Measurements from ENCODE around the gene BICD2. TPM values are rescaled to one million over a fixed set of nuclear protein-coding genes. Genes with fewer than 3 reads are reported as not detected.
A peak's percentile ranks its signal among the peaks of the same experiment; 100 is the strongest.

Gene BICD2
- total and polyA plus RNA-seq, 2 donors (not counting 1 experiment from before 2014, with no cell fraction given), result 9.1 to 35.8 TPM

GRCh38 chr9:92745331-92745730 is 19.3 kb downstream of the BICD2 start:
- H3K4me1 ChIP-seq (ENCODE audit: control insufficient read depth, extremely low read depth, insufficient read depth, low read length), result peaks cover 34% of the 10 kb centered on the region
- H3K79me2 ChIP-seq (ENCODE audit: control insufficient read depth, insufficient read depth, low read length), result peaks cover 77% of the 10 kb centered on the region
- no peak overlapping the region for H3K4me2 ChIP-seq (ENCODE audit: extremely low read depth, insufficient read depth, low read length)
- no peaks in the 10 kb centered on the region for H4K20me1 ChIP-seq (ENCODE audit: control insufficient read depth, extremely low read depth, insufficient read depth, low read length)
- no peaks in the 10 kb centered on the region for H3K36me3 ChIP-seq (ENCODE audit: control insufficient read depth, insufficient read depth, low read length)
- no peak overlapping the region for H2AFZ ChIP-seq (ENCODE audit: low read length)
- no peak for TF ChIP-seq EZH2 (IDR thresholded peaks at IDR 0.05; ENCODE audit: low read length, missing control alignments)
- TF ChIP-seq CTCF (conservative IDR thresholded peaks at IDR 0.05 in 1 of 2, IDR thresholded peaks at IDR 0.05 in 1 of 2; ENCODE audit: low read depth in 1 of 2, low read length in 2 of 2), result no peak
- H3K4me3 ChIP-seq (replicated peaks in 1 of 4; ENCODE audit: control extremely low read depth in 1 of 4, insufficient read depth in 1 of 4, low read depth in 3 of 4, low read length in 4 of 4), result no peak overlapping the region
- no peak overlapping the region for H3K9ac ChIP-seq (ENCODE audit: insufficient read depth, low read length)
- H3K27ac ChIP-seq (ENCODE audit: insufficient read depth, low read length), result no peak overlapping the region
- no peaks in the 10 kb centered on the region for H3K9me3 ChIP-seq (ENCODE audit: control insufficient read depth, insufficient read depth, low read depth, low read length)
- H3K27me3 ChIP-seq (ENCODE audit: control insufficient read depth, insufficient read depth, low read length), result no peaks in the 10 kb centered on the region
- no peak for DNase-seq (ENCODE audit: low read depth in 2 of 2)

DNA sequence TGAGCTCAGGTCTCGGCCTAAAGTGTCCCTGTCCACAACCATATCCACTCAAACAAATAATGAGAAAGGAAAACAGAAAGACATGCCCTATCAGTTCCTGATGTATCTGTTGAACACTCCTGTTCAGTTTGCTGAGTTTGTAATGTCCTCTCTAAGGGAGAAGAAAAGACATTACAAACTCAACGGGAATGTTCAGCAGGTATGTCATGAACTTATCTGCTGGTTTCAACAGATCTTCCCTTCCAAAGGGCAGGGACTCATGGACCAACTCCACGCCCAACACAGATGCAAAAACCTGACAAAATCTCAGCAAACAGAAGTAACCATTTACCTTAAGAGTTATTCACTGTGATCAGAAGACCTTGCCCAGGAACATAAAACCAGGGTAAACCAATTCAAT is 23.7 kb downstream of the BICD2 start:
- Histone ChIP-seq H2AFZ (ENCODE audit: low read length) (no peak overlapping the region), H3K27ac (ENCODE audit: insufficient read depth, low read length) (no peak overlapping the region), H3K9ac (ENCODE audit: insufficient read depth, low read length) (no peak overlapping the region), H4K20me1 (ENCODE audit: control insufficient read depth, extremely low read depth, insufficient read depth, low read length) (no peaks in the 10 kb centered on the region), H3K79me2 (ENCODE audit: control insufficient read depth, insufficient read depth, low read length) (peaks cover 83% of the 10 kb centered on the region), H3K4me2 (ENCODE audit: extremely low read depth, insufficient read depth, low read length) (no peak overlapping the region), H3K36me3 (ENCODE audit: control insufficient read depth, insufficient read depth, low read length) (no peaks in the 10 kb centered on the region), H3K4me3 (replicated peaks in 1 of 4; ENCODE audit: control extremely low read depth in 1 of 4, insufficient read depth in 1 of 4, low read depth in 3 of 4, low read length in 4 of 4) (no peak overlapping the region), H3K4me1 (ENCODE audit: control insufficient read depth, extremely low read depth, insufficient read depth, low read length) (peaks cover 2% of the 10 kb centered on the region), H3K27me3 (ENCODE audit: control insufficient read depth, insufficient read depth, low read length) (no peaks in the 10 kb centered on the region), H3K9me3 (ENCODE audit: control insufficient read depth, insufficient read depth, low read depth, low read length) (no peaks in the 10 kb centered on the region)
- TF ChIP-seq EZH2 (IDR thresholded peaks at IDR 0.05; ENCODE audit: low read length, missing control alignments) (no peak), CTCF (conservative IDR thresholded peaks at IDR 0.05 in 1 of 2, IDR thresholded peaks at IDR 0.05 in 1 of 2; ENCODE audit: low read depth in 1 of 2, low read length in 2 of 2) (no peak)
- no peak for DNase-seq (ENCODE audit: low read depth in 2 of 2)

DNA sequence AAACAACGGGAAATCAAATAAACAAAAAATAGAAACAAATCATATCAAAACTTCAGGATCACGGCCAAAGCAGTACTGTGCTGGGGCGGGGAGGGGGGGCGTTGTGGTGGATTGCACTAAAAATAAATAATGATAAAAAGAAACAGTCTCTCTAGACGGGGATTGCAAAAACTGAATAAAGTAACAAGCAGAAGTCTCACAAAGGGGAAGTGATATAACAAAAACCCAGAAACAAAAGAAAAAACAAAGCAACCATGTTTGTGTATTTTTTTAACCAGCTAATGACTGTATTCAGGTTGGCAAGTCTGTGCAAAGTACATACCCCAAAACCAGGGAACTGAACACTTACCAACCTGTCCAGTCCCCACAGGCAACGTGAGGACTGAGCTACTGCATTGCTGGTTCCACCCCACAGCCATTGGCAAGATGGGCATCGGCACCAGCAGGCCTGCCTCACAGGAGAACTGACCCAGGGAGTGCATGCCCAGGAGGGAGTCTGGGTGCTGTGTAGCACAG is 24.1 kb downstream of the BICD2 start:
- Histone ChIP-seq H3K4me1 (ENCODE audit: control insufficient read depth, extremely low read depth, insufficient read depth, low read length) (peaks cover 2% of the 10 kb centered on the region), H3K79me2 (ENCODE audit: control insufficient read depth, insufficient read depth, low read length) (peaks cover 81% of the 10 kb centered on the region), H2AFZ (ENCODE audit: low read length) (no peak overlapping the region), H3K4me2 (ENCODE audit: extremely low read depth, insufficient read depth, low read length) (peak overlapping the region; percentile 68), H3K4me3 (replicated peaks in 1 of 4; ENCODE audit: control extremely low read depth in 1 of 4, insufficient read depth in 1 of 4, low read depth in 3 of 4, low read length in 4 of 4) (no peak overlapping the region), H3K36me3 (ENCODE audit: control insufficient read depth, insufficient read depth, low read length) (no peaks in the 10 kb centered on the region), H3K27me3 (ENCODE audit: control insufficient read depth, insufficient read depth, low read length) (no peaks in the 10 kb centered on the region), H3K9me3 (ENCODE audit: control insufficient read depth, insufficient read depth, low read depth, low read length) (no peaks in the 10 kb centered on the region), H3K9ac (ENCODE audit: insufficient read depth, low read length) (no peak overlapping the region), H3K27ac (ENCODE audit: insufficient read depth, low read length) (no peak overlapping the region), H4K20me1 (ENCODE audit: control insufficient read depth, extremely low read depth, insufficient read depth, low read length) (no peaks in the 10 kb centered on the region)
- TF ChIP-seq EZH2 (IDR thresholded peaks at IDR 0.05; ENCODE audit: low read length, missing control alignments) (no peak), CTCF (conservative IDR thresholded peaks at IDR 0.05 in 1 of 2, IDR thresholded peaks at IDR 0.05 in 1 of 2; ENCODE audit: low read depth in 1 of 2, low read length in 2 of 2) (no peak)
- DNase-seq (ENCODE audit: low read depth in 2 of 2), result no peak
